Neural progenitor cell (in vitro differentiated cells): Measurements from ENCODE around the gene LATS2. TPM values are rescaled to one million over a fixed set of nuclear protein-coding genes. Genes with fewer than 3 reads are reported as not detected.

ENCODE experiments used
- DNase-seq: peaks from one replicate; pipeline ENCODE4 v3.0.0-alpha.2; 2016; ENCODE audit warnings: low spot score
- H2AFZ ChIP-seq: fragments of 200-600 bp; sonication (generic); replicated peaks from 2 replicates; pipeline ENCODE4 v1.6.1; 2016; ENCODE audit warnings: antibody characterized with exemption
- H3F3A ChIP-seq: fragments of 200-600 bp; sonication (generic); 2 replicates; pipeline ENCODE4 v1.6.1; 2016; ENCODE audit warnings: antibody characterized with exemption, low read depth
- H3K27ac ChIP-seq: fragments of 200-600 bp; sonication (generic); 2 replicates; pipeline ENCODE4 v1.5.1; 2016; ENCODE audit warnings: mild to moderate bottlenecking
- H3K27me3 ChIP-seq: fragments of 200-600 bp; sonication (generic); 2 replicates; pipeline ENCODE4 v1.6.1; 2016; ENCODE audit warnings: mild to moderate bottlenecking, moderate library complexity
- H3K36me3 ChIP-seq: fragments of 200-600 bp; sonication (generic); 2 replicates; pipeline ENCODE4 v1.5.1; 2016
- H3K4me1 ChIP-seq: fragments of 200-600 bp; sonication (generic); 2 replicates; pipeline ENCODE4 v1.6.1; 2016; ENCODE audit warnings: mixed run types
- H3K4me2 ChIP-seq: fragments of 200-600 bp; sonication (generic); 2 replicates; pipeline ENCODE4 v1.6.1; 2016
- H3K4me3 ChIP-seq: fragments of 200-600 bp; sonication (generic); 2 replicates; pipeline ENCODE4 v1.5.1; 2016
- H3K79me2 ChIP-seq: fragments of 200-600 bp; sonication (generic); 2 replicates; pipeline ENCODE4 v1.6.1; 2016; ENCODE audit warnings: low read depth
- H3K9ac ChIP-seq: fragments of 200-600 bp; sonication (generic); 2 replicates; pipeline ENCODE4 v1.6.1; 2016
- H3K9me3 ChIP-seq: fragments of 200-600 bp; sonication (generic); 2 replicates; pipeline ENCODE4 v1.5.1; 2016; ENCODE audit warnings: low read depth
- H4K20me1 ChIP-seq: fragments of 200-600 bp; sonication (generic); 2 replicates; pipeline ENCODE4 v1.6.1; 2016; ENCODE audit warnings: low read depth
- H3K27ac Mint-ChIP-seq: 3 replicates; pipeline ENCODE4 v1.8.0; 2021; ENCODE audit warnings: mixed read lengths
- H3K27me3 Mint-ChIP-seq: 2 replicates; pipeline ENCODE4 v1.8.0; 2022; ENCODE audit warnings: low read depth, mild to moderate bottlenecking, inconsistent platforms, moderate library complexity, mixed read lengths; ENCODE audit not compliant: insufficient read depth
- H3K36me3 Mint-ChIP-seq: 3 replicates; pipeline ENCODE4 v1.8.0; 2021; ENCODE audit warnings: mixed read lengths
- H3K4me1 Mint-ChIP-seq: 3 replicates; pipeline ENCODE4 v1.8.0; 2021; ENCODE audit warnings: mixed read lengths
- H3K4me3 Mint-ChIP-seq: 3 replicates; pipeline ENCODE4 v1.8.0; 2021; ENCODE audit warnings: mild to moderate bottlenecking, moderate library complexity, mixed read lengths
- H3K9me3 Mint-ChIP-seq: 3 replicates; pipeline ENCODE4 v1.8.0; 2020; ENCODE audit warnings: mixed read lengths
- EZH2 ChIP-seq: fragments of 200-600 bp; sonication (generic); IDR thresholded peaks from 2 replicates; pipeline ENCODE4 v1.6.1; 2017; ENCODE audit warnings: antibody characterized with exemption, mild to moderate bottlenecking, moderate library complexity
- EZH2phosphoT487 ChIP-seq: fragments of 200-600 bp; sonication (generic); IDR thresholded peaks from 2 replicates; pipeline ENCODE4 v1.6.1; 2017; ENCODE audit warnings: antibody characterized with exemption
- total RNA-seq: library from RNA; depleted of rRNA; stranded (reverse); fragments of >200 nt; gene quantifications from 2 replicates; pipeline ENCODE4 v1.2.3, GENCODE V29; 2015; ENCODE audit warnings: low replicate concordance
- TF ChIP-seq, protein P1 (sequence below): fragments of 200-600 bp; sonication (generic); IDR thresholded peaks from 2 replicates; pipeline ENCODE4 v1.5.1; 2017; ENCODE audit warnings: antibody characterized with exemption, mild to moderate bottlenecking

Gene LATS2
- total RNA-seq, 1 donor from 2014 or later, result 15.2 TPM

DNA sequence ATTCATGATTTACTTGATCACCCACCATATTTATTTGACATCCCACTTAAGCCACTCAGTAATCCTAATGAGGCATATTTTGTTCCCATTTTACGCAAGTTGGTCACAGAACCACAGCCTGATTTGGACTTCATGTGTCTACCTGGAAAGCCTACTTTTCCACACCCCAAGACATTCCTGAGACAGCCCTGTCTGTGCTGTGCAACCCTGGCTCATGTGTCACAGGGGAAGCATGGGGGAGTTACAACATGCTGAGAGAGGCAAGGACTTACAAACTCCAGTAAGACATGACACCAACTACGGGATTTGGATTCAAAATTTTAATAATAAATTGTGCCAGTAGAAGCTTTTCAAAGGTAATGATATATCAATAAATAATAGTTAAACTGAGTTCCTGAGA lies 88.7 kb downstream of the LATS2 start:
- H3K4me3 Mint-ChIP-seq, result no peak overlapping the region
- H3K27ac ChIP-seq, result no peak overlapping the region
- no peaks in the 10 kb centered on the region for H3K9me3 Mint-ChIP-seq
- H3F3A ChIP-seq, result peaks cover 8% of the 10 kb centered on the region
- H4K20me1 ChIP-seq, result peaks cover 4% of the 10 kb centered on the region
- H3K4me3 ChIP-seq, result no peak overlapping the region
- no peak overlapping the region for H3K9ac ChIP-seq
- no peak for DNase-seq
- H3K27ac Mint-ChIP-seq, result no peak overlapping the region
- H3K27me3 ChIP-seq, result no peaks in the 10 kb centered on the region
- H3K4me1 ChIP-seq, result no peaks in the 10 kb centered on the region
- TF ChIP-seq, protein P1, sequence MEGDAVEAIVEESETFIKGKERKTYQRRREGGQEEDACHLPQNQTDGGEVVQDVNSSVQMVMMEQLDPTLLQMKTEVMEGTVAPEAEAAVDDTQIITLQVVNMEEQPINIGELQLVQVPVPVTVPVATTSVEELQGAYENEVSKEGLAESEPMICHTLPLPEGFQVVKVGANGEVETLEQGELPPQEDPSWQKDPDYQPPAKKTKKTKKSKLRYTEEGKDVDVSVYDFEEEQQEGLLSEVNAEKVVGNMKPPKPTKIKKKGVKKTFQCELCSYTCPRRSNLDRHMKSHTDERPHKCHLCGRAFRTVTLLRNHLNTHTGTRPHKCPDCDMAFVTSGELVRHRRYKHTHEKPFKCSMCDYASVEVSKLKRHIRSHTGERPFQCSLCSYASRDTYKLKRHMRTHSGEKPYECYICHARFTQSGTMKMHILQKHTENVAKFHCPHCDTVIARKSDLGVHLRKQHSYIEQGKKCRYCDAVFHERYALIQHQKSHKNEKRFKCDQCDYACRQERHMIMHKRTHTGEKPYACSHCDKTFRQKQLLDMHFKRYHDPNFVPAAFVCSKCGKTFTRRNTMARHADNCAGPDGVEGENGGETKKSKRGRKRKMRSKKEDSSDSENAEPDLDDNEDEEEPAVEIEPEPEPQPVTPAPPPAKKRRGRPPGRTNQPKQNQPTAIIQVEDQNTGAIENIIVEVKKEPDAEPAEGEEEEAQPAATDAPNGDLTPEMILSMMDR, result no peak
- TF ChIP-seq EZH2phosphoT487 (no peak), EZH2 (no peak)
- H3K9me3 ChIP-seq, result no peaks in the 10 kb centered on the region
- peaks cover 10% of the 10 kb centered on the region for H3K36me3 ChIP-seq
- H3K4me2 ChIP-seq, result no peak overlapping the region
- H3K27me3 Mint-ChIP-seq, result no peaks in the 10 kb centered on the region
- H3K36me3 Mint-ChIP-seq, result peaks cover 24% of the 10 kb centered on the region
- no peaks in the 10 kb centered on the region for H3K4me1 Mint-ChIP-seq
- H3K79me2 ChIP-seq, result no peaks in the 10 kb centered on the region
- H2AFZ ChIP-seq, result no peak overlapping the region

DNA sequence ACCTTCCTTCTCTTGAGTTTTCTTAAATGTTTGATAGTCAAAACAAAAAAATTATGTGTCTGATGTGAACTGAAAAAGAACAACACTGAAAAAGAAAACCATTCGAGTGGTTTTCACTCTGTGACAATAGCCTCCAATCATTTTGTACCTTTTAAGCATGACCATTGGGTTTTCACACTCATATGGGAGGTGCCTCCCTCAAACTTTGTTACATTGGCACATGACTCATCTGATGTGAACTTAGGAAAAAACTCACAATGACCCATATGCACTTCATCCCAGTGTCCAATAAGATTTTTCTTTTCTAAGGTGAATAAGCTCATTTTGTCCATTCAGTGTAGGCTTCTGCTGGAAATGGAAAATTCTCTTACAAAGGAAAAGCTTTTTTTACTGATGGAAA lies 92.2 kb downstream of the LATS2 start:
- Histone ChIP-seq H4K20me1 (peaks cover 3% of the 10 kb centered on the region), H3K79me2 (no peaks in the 10 kb centered on the region), H3K4me2 (no peak overlapping the region), H3K27ac (no peak overlapping the region), H3K9me3 (no peaks in the 10 kb centered on the region), H3F3A (peaks cover 8% of the 10 kb centered on the region), H3K27me3 (no peaks in the 10 kb centered on the region), H2AFZ (no peak overlapping the region), H3K4me1 (no peaks in the 10 kb centered on the region), H3K36me3 (peaks cover 5% of the 10 kb centered on the region), H3K4me3 (no peak overlapping the region), H3K9ac (no peak overlapping the region)
- H3K27ac Mint-ChIP-seq, result no peak overlapping the region
- DNase-seq, result no peak
- no peaks in the 10 kb centered on the region for H3K4me1 Mint-ChIP-seq
- peaks cover 3% of the 10 kb centered on the region for H3K27me3 Mint-ChIP-seq
- peaks cover 5% of the 10 kb centered on the region for H3K36me3 Mint-ChIP-seq
- H3K4me3 Mint-ChIP-seq, result no peak overlapping the region
- H3K9me3 Mint-ChIP-seq, result no peaks in the 10 kb centered on the region
- TF ChIP-seq, protein P1, result no peak
- no peak for TF ChIP-seq EZH2phosphoT487
- no peak for TF ChIP-seq EZH2

GRCh38 chr13:20968745-20969144 lies 92.6 kb downstream of the LATS2 start:
- no peaks in the 10 kb centered on the region for H4K20me1 ChIP-seq
- no peaks in the 10 kb centered on the region for H3K4me1 ChIP-seq
- H3K4me3 ChIP-seq, result no peak overlapping the region
- no peak overlapping the region for H3K4me2 ChIP-seq
- H3K36me3 Mint-ChIP-seq, result peaks cover 5% of the 10 kb centered on the region
- no peaks in the 10 kb centered on the region for H3K9me3 ChIP-seq
- TF ChIP-seq EZH2phosphoT487, result no peak
- TF ChIP-seq, protein P1, result no peak
- no peak for TF ChIP-seq EZH2
- no peaks in the 10 kb centered on the region for H3K79me2 ChIP-seq
- peaks cover 7% of the 10 kb centered on the region for H3F3A ChIP-seq
- no peaks in the 10 kb centered on the region for H3K9me3 Mint-ChIP-seq
- no peak overlapping the region for H3K27ac Mint-ChIP-seq
- H3K27me3 ChIP-seq, result no peaks in the 10 kb centered on the region
- no peak for DNase-seq
- H3K27me3 Mint-ChIP-seq, result peaks cover 3% of the 10 kb centered on the region
- H2AFZ ChIP-seq, result no peak overlapping the region
- H3K4me1 Mint-ChIP-seq, result no peaks in the 10 kb centered on the region
- no peak overlapping the region for H3K9ac ChIP-seq
- no peak overlapping the region for H3K27ac ChIP-seq
- peaks cover 3% of the 10 kb centered on the region for H3K36me3 ChIP-seq
- no peak overlapping the region for H3K4me3 Mint-ChIP-seq
